KMS-11 (cell line): Measurements from ENCODE around the gene VCL.

ENCODE experiments used
- H2AFZ ChIP-seq: fragments of 200-600 bp; sonication (generic); 2 replicates; pipeline ENCODE4 v1.6.1; 2016; ENCODE audit warnings: antibody characterized with exemption, mixed run types, low read depth
- H3K27ac ChIP-seq: fragments of 200-600 bp; sonication (generic); 2 replicates; pipeline ENCODE4 v1.6.1; 2016; ENCODE audit warnings: mild to moderate bottlenecking, mixed run types
- H3K27me3 ChIP-seq: fragments of 200-600 bp; sonication (generic); 2 replicates; pipeline ENCODE4 v1.6.1; 2017; ENCODE audit warnings: mild to moderate bottlenecking, low read depth, mixed run types, moderate library complexity; ENCODE audit not compliant: insufficient read depth
- H3K36me3 ChIP-seq: fragments of 200-600 bp; sonication (generic); 2 replicates; pipeline ENCODE4 v1.6.1; 2017; ENCODE audit warnings: mild to moderate bottlenecking, mixed run types; ENCODE audit not compliant: insufficient read depth
- H3K4me1 ChIP-seq: fragments of 200-600 bp; sonication (generic); 2 replicates; pipeline ENCODE4 v1.6.1; 2016; ENCODE audit warnings: mild to moderate bottlenecking, low read depth, mixed run types; ENCODE audit not compliant: poor library complexity, severe bottlenecking
- H3K4me2 ChIP-seq: fragments of 200-600 bp; sonication (generic); 2 replicates; pipeline ENCODE4 v1.7.0; 2016; ENCODE audit warnings: mild to moderate bottlenecking, mixed run types
- H3K4me3 ChIP-seq: fragments of 200-600 bp; sonication (generic); IDR thresholded peaks from 2 replicates; pipeline ENCODE4 v1.6.1; 2017; ENCODE audit warnings: low read depth, low read length, mixed read lengths; ENCODE audit not compliant: insufficient read depth
- H3K79me2 ChIP-seq: fragments of 200-600 bp; sonication (generic); 2 replicates; pipeline ENCODE4 v1.6.1; 2016; ENCODE audit warnings: low read depth, mixed run types; ENCODE audit not compliant: insufficient read depth
- H3K9ac ChIP-seq: fragments of 200-600 bp; sonication (generic); 2 replicates; pipeline ENCODE4 v1.6.1; 2016; ENCODE audit warnings: mild to moderate bottlenecking, mixed run types
- H4K20me1 ChIP-seq: fragments of 200-600 bp; sonication (generic); 2 replicates; pipeline ENCODE4 v1.6.1; 2016; ENCODE audit warnings: mild to moderate bottlenecking, mixed run types; ENCODE audit not compliant: insufficient read depth
- TF ChIP-seq, protein P1 (sequence below): fragments of 200-600 bp; sonication (generic); conservative IDR thresholded peaks from 2 replicates; pipeline ENCODE4 v1.6.1; 2017; ENCODE audit warnings: low read depth, mild to moderate bottlenecking, antibody characterized with exemption, low read length, moderate library complexity, mixed read lengths

Gene VCL

DNA sequence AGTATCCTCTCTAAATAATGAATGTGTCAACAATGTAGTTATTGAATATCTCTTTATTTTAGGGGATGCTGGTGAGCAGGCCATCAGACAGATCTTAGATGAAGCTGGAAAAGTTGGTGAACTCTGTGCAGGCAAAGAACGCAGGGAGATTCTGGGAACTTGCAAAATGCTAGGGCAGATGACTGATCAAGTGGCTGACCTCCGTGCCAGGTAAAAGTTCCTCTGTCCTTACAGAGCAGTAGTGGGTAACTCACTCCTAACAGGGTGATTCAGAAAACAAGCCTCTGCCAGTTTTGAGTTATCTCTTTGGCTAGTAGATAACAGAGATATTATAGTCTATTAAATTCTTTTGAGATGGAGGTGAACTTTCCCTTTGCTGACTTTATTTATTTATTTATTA lies 85.4 kb downstream of the VCL start:
- H3K4me1 ChIP-seq: peaks cover 49% of the 10 kb centered on the region
- H3K27me3 ChIP-seq: no peaks in the 10 kb centered on the region
- no peak overlapping the region for H3K4me2 ChIP-seq
- no peaks in the 10 kb centered on the region for H4K20me1 ChIP-seq
- no peaks in the 10 kb centered on the region for H3K36me3 ChIP-seq
- H2AFZ ChIP-seq: no peak overlapping the region
- H3K79me2 ChIP-seq: no peaks in the 10 kb centered on the region
- H3K9ac ChIP-seq: no peak overlapping the region
- no peak overlapping the region for H3K27ac ChIP-seq
- no peak overlapping the region for H3K4me3 ChIP-seq
- TF ChIP-seq, protein P1, sequence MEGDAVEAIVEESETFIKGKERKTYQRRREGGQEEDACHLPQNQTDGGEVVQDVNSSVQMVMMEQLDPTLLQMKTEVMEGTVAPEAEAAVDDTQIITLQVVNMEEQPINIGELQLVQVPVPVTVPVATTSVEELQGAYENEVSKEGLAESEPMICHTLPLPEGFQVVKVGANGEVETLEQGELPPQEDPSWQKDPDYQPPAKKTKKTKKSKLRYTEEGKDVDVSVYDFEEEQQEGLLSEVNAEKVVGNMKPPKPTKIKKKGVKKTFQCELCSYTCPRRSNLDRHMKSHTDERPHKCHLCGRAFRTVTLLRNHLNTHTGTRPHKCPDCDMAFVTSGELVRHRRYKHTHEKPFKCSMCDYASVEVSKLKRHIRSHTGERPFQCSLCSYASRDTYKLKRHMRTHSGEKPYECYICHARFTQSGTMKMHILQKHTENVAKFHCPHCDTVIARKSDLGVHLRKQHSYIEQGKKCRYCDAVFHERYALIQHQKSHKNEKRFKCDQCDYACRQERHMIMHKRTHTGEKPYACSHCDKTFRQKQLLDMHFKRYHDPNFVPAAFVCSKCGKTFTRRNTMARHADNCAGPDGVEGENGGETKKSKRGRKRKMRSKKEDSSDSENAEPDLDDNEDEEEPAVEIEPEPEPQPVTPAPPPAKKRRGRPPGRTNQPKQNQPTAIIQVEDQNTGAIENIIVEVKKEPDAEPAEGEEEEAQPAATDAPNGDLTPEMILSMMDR: no peak

GRCh38 chr10:74084955-74085354 lies 87.0 kb downstream of the VCL start:
- Histone ChIP-seq H2AFZ (peak overlapping the region; percentile 23; the same call in 1 of the 2 replicates), H3K9ac (peak overlapping the region; percentile 4; the same call in 1 of the 2 replicates), H3K4me2 (peak overlapping the region; percentile 82), H3K27me3 (no peaks in the 10 kb centered on the region), H3K27ac (peak overlapping the region; percentile 42; the same call in 1 of the 2 replicates), H3K36me3 (no peaks in the 10 kb centered on the region), H3K4me3 (no peak overlapping the region), H3K4me1 (peaks cover 32% of the 10 kb centered on the region), H3K79me2 (no peaks in the 10 kb centered on the region), H4K20me1 (no peaks in the 10 kb centered on the region)
- TF ChIP-seq, protein P1: no peak

- Histone ChIP-seq H2AFZ (no peak overlapping the region), H3K4me1 (peaks cover 20% of the 10 kb centered on the region), H3K27me3 (no peaks in the 10 kb centered on the region), H3K36me3 (no peaks in the 10 kb centered on the region), H3K9ac (no peak overlapping the region), H3K4me2 (no peak overlapping the region), H4K20me1 (no peaks in the 10 kb centered on the region), H3K4me3 (no peak overlapping the region), H3K79me2 (no peaks in the 10 kb centered on the region), H3K27ac (no peak overlapping the region)
- TF ChIP-seq, protein P1: no peak
Observed at GRCh38 chr10:74086317-74086716, 88.4 kb downstream of the VCL start.

DNA sequence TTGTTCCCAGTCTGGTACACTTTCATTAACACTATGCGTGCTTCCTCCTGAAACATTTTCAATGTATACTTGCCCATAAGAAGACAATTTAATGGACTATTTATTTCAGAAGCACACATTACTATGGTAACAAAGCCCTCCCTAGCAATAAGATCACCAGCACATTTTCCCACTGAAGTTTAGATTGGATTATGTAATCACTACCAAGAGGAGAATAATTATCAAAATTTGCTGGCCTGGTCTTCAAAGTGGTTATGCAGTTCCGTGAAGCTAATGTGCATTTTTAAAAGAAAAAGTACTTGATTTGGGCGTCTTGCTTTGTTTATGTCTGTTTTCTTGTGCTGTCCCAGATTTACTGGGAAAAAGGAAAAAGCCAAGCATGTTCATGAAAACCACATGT lies 90.8 kb downstream of the VCL start:
- no peaks in the 10 kb centered on the region for H4K20me1 ChIP-seq
- H3K27ac ChIP-seq: no peak overlapping the region
- no peak overlapping the region for H3K4me3 ChIP-seq
- no peak overlapping the region for H2AFZ ChIP-seq
- H3K36me3 ChIP-seq: no peaks in the 10 kb centered on the region
- H3K27me3 ChIP-seq: no peaks in the 10 kb centered on the region
- H3K4me1 ChIP-seq: peaks cover 20% of the 10 kb centered on the region
- no peaks in the 10 kb centered on the region for H3K79me2 ChIP-seq
- TF ChIP-seq, protein P1: no peak
- no peak overlapping the region for H3K9ac ChIP-seq
- no peak overlapping the region for H3K4me2 ChIP-seq
